Muscle of leg (tissue), 11 donors: Measurements from ENCODE around the gene SSR4. TPM values are rescaled to one million over a fixed set of nuclear protein-coding genes. Genes with fewer than 3 reads are reported as not detected.

Source experiments
- DNase-seq: peaks from one replicate; pipeline ENCODE4 v3.0.0; 2013
- H3K27ac ChIP-seq: one replicate; pipeline ENCODE4 v1.5.1; 2013; ENCODE audit warnings: mild to moderate bottlenecking, low read length, control low read depth
- H3K27me3 ChIP-seq: one replicate; pipeline ENCODE4 v1.6.1; 2013; ENCODE audit warnings: low read length; ENCODE audit not compliant: control insufficient read depth, insufficient read depth
- H3K36me3 ChIP-seq: one replicate; pipeline ENCODE4 v1.6.1; 2013; ENCODE audit warnings: low read length; ENCODE audit not compliant: control insufficient read depth, insufficient read depth
- H3K4me1 ChIP-seq: one replicate; pipeline ENCODE4 v1.6.1; 2013; ENCODE audit warnings: low read length; ENCODE audit not compliant: control insufficient read depth, insufficient read depth
- H3K4me3 ChIP-seq: one replicate; pipeline ENCODE4 v1.5.1; 2013; ENCODE audit warnings: low read length, control low read depth
- H3K9me3 ChIP-seq: replicated peaks from 2 replicates; pipeline ENCODE4 v1.6.1; 2013; ENCODE audit warnings: low read depth, low read length; ENCODE audit not compliant: control insufficient read depth
- WGBS: methylation state at CpG from one replicate; pipeline ENCODE4 v1.1.5; 2013; ENCODE audit warnings: missing lambda C conversion rate; ENCODE audit not compliant: insufficient coverage; 5-methylcytosine and 5-hydroxymethylcytosine counted together
- polyA plus RNA-seq, 8 donors: library from polyadenylated mRNA; unstranded; fragments of 120-200 nt; gene quantifications; one replicate each; pipeline versions ENCODE4 v1.2.1 to v1.2.3, GENCODE V29; 2013; ENCODE audit warnings: inconsistent platforms in 1 of 8, low replicate concordance in 1 of 8; ENCODE audit not compliant: insufficient read length in 8 of 8, insufficient read depth in 1 of 8
- total RNA-seq: library from RNA; stranded (reverse); fragments of 120-200 nt; gene quantifications from one replicate; pipeline ENCODE4 v1.2.4, GENCODE V29; 2013

The SSR4 gene
- total and polyA plus RNA-seq, 9 donors, result 95.6 to 188 (median 136) TPM

- H3K9me3 ChIP-seq, result no peaks in the 10 kb centered on the region
- H3K27ac ChIP-seq, result no peak overlapping the region
- WGBS, result 19% methylated on average over 27 of the region's 27 CpGs
- H3K36me3 ChIP-seq, result no peaks in the 10 kb centered on the region
- no peak for DNase-seq
- peaks cover 9% of the 10 kb centered on the region for H3K4me1 ChIP-seq
- H3K4me3 ChIP-seq, result no peak overlapping the region
- peaks cover 67% of the 10 kb centered on the region for H3K27me3 ChIP-seq
Measured at GRCh38 chrX:153829549-153829798, 35.0 kb downstream of the SSR4 start.

GRCh38 chrX:153829799-153830639 is 35.6 kb downstream of the SSR4 start, which contains the start of gene PDZD4:
Gene PDZD4 (minus strand): TSS chrX:153830544. CDS start chrX:153830298, 246 bp downstream.
- no peaks in the 10 kb centered on the region for H3K36me3 ChIP-seq
- DNase-seq, result no peak
- no peak within 1 kb of the TSS for H3K27ac ChIP-seq
- WGBS, result 16% methylated on average over 89 of the region's 97 CpGs
- peaks cover 70% of the 10 kb centered on the region for H3K27me3 ChIP-seq
- H3K9me3 ChIP-seq, result no peaks in the 10 kb centered on the region
- H3K4me3 ChIP-seq, result no peak within 1 kb of the TSS
- peaks cover 9% of the 10 kb centered on the region for H3K4me1 ChIP-seq

DNA sequence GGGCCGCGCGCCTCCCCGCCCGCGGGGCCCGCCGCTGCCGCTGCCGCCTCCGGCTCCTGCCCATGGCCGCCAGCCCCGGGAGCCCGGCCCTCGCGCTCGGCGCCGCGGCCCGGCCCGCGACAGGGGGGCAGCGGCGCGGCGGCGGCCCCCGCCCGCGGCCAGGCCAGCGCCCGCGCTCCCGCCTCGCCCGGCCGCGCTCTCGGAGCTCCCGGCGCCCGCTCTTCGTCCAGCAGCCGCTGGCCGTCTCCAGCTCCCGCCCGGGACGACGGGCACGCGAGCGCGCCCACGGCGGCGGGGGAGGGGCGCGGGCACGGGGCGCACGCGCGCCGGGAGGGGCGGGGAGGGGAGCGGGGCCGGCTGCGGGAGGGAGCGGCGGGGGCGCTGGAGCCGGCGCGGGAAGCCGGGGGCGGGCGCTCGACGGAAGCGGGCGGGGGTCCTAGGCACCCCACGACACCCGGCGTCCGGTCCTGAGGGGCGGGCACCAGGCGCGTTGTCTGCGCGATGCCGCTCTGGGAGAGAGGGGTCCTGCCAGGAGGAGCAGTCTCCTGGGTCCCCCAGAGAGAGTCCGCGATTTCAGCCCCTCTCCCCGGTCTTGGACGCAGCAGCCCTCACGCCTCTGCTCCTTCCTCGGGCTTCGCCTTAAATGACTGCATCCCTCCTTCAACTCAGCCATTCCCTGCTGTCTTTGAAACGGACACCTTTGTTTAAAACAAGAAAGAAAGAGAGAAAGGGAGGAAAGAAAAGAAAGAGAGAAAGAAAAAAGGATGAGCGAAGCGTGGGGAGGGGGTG is 36.4 kb downstream of the SSR4 start:
- H3K36me3 ChIP-seq, result no peaks in the 10 kb centered on the region
- no peak overlapping the region for H3K27ac ChIP-seq
- H3K4me1 ChIP-seq, result peaks cover 9% of the 10 kb centered on the region
- H3K27me3 ChIP-seq, result peaks cover 68% of the 10 kb centered on the region
- WGBS, result 16% methylated on average over 77 of the region's 102 CpGs
- no peaks in the 10 kb centered on the region for H3K9me3 ChIP-seq
- no peak overlapping the region for H3K4me3 ChIP-seq
- DNase-seq, result no peak

GRCh38 chrX:153831429-153832150 is 37.1 kb downstream of the SSR4 start:
- no peak overlapping the region for H3K4me3 ChIP-seq
- H3K9me3 ChIP-seq, result no peaks in the 10 kb centered on the region
- peaks cover 9% of the 10 kb centered on the region for H3K4me1 ChIP-seq
- no peak for DNase-seq
- no peak overlapping the region for H3K27ac ChIP-seq
- peaks cover 69% of the 10 kb centered on the region for H3K27me3 ChIP-seq
- WGBS, result 62% methylated on average over 17 of the region's 23 CpGs
- H3K36me3 ChIP-seq, result no peaks in the 10 kb centered on the region

GRCh38 chrX:153832728-153833127 is 38.3 kb downstream of the SSR4 start:
- Histone ChIP-seq H3K4me1 (peaks cover 9% of the 10 kb centered on the region), H3K9me3 (no peaks in the 10 kb centered on the region), H3K27me3 (peaks cover 68% of the 10 kb centered on the region), H3K27ac (no peak overlapping the region), H3K36me3 (no peaks in the 10 kb centered on the region), H3K4me3 (no peak overlapping the region)
- no peak for DNase-seq
- 69% methylated on average over 7 of the region's 10 CpGs for WGBS

DNA sequence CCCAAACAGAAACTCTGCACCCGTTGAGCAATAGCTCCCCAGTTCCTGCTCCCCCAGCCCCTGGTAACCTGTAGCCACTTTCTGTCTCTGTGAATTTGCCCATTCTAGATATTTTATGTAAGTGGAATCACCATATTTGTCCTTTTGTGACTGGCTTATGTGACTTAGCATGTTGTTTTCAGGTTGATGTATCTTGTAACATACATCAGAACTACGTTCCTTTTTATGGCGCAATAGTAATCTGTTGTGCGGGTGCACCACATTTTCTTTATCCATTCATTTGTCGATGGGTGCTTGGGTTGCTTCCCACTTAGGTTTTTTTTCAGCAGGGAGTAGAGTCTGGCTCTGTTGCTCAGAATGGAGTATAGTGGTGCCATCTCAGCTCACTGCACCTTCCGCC is 42.5 kb downstream of the SSR4 start:
- Histone ChIP-seq H3K4me3 (no peak overlapping the region), H3K4me1 (no peaks in the 10 kb centered on the region), H3K27ac (no peak overlapping the region), H3K36me3 (no peaks in the 10 kb centered on the region), H3K27me3 (peaks cover 46% of the 10 kb centered on the region), H3K9me3 (no peaks in the 10 kb centered on the region)
- no peak for DNase-seq
- WGBS, result 100% methylated on average over 1 of the region's 6 CpGs

DNA sequence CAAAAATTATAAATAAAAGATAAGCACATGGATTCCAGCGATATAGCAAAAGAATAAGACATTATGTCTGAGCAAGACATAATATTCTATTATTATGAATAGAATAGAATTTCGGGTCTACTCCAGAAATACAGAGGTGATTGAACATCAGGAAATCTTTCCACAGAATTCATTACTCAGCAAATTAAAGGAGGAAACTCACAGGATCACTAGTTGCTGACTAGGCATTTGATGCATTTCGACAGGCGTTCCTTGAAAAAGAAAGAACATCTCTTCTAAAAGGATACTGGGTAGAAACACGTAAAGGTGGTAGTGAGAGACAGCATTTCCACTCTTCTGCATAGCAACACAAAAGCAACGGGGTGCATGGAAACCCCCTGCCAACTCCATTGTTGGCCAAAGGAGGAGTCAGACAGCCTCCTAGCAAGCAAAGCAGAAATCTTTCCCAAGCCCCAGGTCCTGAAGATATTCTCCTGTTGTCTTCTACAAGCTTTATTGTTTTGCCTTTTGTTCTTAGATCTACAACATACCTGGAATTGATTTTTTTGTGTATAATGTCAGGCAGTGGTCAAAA is 50.1 kb downstream of the SSR4 start:
- no peaks in the 10 kb centered on the region for H3K4me1 ChIP-seq
- H3K27me3 ChIP-seq, result peaks cover 24% of the 10 kb centered on the region
- H3K9me3 ChIP-seq, result no peaks in the 10 kb centered on the region
- H3K27ac ChIP-seq, result no peak overlapping the region
- no CpG with 5 or more reads among the region's 6 CpGs for WGBS
- DNase-seq, result no peak
- H3K36me3 ChIP-seq, result no peaks in the 10 kb centered on the region
- no peak overlapping the region for H3K4me3 ChIP-seq

- Histone ChIP-seq H3K4me3 (no peak overlapping the region), H3K27ac (no peak overlapping the region), H3K27me3 (peaks cover 26% of the 10 kb centered on the region), H3K4me1 (no peaks in the 10 kb centered on the region), H3K36me3 (no peaks in the 10 kb centered on the region), H3K9me3 (no peaks in the 10 kb centered on the region)
- no peak for DNase-seq
- 10% methylated on average over 2 of the region's 6 CpGs for WGBS
Measured at GRCh38 chrX:153845195-153845594, 50.7 kb downstream of the SSR4 start.

DNA sequence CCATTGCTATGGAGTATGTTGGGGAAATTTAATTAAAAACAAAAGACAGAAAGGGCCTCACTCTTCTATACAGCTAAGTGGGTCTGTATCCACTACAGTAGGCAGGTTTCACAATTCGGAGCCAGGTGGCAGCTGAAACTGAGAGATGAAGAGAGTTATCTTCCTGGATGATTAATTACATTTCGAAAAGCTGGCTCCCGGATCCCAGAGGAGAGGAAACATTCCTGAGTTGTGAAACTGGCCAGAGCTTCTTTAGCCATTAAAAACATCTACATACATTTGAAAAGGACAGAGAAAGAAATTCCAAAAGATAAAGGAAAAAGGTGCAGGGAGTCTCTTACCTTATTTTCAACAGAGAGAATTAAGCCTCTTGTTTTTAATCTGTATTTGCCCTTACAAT is 51.4 kb downstream of the SSR4 start:
- DNase-seq, result no peak
- 75% methylated on average over 1 of the region's 3 CpGs for WGBS
- Histone ChIP-seq H3K27me3 (peaks cover 28% of the 10 kb centered on the region), H3K36me3 (no peaks in the 10 kb centered on the region), H3K9me3 (no peaks in the 10 kb centered on the region), H3K27ac (no peak overlapping the region), H3K4me3 (no peak overlapping the region), H3K4me1 (no peaks in the 10 kb centered on the region)
